ENCODE data around the gene KCNG4.
"Not testable (repeated sequence)": the region's sequence is repeated elsewhere in the genome, so short reads cannot be mapped to it uniquely, and the experiment has no call there.

KCNG4 gene

DNA sequence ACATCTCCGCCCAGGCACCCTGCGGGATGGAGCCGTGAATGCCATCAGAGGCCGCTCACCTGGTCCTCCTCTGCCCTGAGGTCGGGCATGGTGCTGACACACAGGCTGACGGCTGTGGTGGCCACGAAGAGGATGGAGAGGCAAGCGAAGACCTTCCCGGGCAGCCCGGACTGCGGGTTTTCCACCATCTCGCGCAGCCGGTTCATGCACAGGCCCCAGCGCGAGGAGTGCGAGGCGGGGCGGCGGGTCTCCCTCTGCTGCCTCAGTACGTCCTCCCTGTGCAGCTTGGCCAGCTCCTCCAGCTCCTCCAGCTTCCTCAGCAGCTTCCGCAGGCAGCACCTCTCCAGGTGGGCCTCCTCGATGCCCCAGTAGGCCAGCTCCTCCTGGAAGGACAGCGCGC, 3.1 kb downstream of the KCNG4 start:
- DNase-seq (ENCODE audit: low read depth in 1 of 2, low spot score in 1 of 2), result no peak

DNA sequence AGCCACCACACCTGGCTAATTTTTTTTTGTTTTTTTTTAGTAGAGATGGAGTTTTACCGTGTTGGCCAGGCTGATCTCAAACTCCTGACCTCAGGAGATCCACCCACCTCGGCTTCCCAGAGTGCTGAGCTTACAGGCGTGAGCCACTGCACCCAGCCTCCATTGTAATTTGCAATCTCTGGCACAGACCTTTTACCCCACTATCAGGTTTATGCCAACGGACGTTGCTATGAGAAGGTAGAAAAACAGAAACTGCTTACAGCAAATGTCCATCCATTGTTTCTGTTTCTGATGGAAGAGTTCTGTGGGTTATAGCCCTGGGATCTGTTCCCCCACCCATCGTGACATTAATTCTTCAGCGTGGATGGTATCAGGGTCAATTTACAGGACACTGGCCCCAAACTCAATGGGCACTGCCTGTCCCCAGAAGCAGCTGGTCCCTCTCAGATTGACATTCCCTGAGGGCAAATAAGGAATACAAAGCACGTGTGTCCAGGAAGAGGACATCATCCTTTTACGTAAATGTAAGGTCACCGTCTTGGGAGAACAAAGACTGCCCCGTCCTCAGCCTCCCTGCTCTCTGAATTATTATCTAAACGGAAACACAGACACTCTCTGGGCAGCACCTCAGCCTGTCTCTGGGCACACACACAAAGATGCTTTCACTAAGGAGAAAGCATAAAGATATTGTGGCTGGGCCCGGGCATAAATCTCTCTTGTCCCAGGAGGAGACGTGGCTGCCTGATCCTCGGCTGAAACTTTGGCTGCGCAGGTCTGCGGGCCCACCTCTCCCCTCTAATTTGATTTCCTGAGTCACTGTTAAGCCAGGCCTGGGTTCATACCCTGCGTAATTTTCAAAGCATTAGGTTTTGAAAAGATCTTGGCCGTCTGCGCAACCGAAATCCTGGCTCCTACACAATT, 5.2 kb downstream of the KCNG4 start:
- no peak for DNase-seq (ENCODE audit: low read depth in 1 of 2, low spot score in 1 of 2)

DNA sequence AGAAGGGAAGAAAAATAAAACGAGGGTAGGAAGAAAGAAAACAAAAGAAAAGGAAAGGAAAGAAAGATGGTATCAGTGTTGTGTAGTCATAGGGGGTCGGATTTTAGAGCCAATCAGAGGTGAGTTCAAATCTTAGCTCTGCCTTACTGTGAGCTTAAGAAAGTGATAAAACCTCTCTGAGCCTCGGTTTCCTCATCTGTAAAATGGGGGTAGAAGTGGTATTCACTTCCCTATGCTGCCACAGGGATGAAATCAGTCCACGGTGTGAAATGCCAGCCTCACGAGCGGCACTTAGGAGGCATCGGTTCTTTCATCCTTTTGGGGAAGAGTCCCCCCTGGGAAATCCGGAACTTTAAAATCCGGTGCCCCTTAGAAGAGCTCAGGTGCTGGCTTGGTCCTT, 6.1 kb downstream of the KCNG4 start:
- DNase-seq (ENCODE audit: low read depth in 1 of 2, low spot score in 1 of 2), result no peak

DNA sequence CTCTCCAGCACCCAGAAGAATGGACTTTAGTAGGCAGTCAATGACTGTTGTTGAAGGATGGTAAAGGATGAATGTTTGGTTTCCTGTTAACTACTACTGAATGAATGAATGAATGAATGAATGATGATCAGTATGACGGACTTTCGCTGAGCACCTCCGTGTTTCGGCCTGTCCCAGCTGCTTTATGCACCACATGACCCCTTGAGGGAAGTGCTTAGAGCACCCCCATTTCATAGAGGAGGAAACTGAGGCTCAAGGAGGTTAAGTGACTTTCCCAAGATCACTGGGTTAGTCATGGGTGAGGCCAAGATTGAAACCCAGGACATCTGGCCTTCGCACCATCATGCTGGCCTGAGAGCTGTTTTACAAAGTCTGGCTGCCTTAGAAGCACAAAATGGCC, 6.8 kb downstream of the KCNG4 start:
- no peak for DNase-seq (ENCODE audit: low read depth in 1 of 2, low spot score in 1 of 2)

DNA sequence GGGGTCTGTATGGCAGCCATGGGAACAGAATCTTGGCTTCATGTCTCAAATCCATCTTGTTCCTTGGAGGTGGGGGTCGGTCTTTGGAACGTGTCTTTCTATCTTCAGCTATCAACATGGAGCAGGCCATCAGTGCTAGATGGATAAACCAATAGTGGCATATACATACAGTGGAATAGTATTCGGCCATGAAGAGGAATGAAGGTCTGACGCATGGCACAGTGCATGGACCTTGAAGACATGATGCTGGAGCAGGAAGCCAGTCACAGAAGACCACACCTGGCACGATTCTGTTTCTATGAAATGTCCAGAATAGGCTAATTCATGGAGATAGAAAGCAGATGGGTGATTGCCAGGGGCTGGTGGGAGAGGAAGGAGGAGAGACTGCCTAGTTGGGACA, 7.8 kb downstream of the KCNG4 start:
- DNase-seq (ENCODE audit: low read depth in 1 of 2, low spot score in 1 of 2), result no peak

DNA sequence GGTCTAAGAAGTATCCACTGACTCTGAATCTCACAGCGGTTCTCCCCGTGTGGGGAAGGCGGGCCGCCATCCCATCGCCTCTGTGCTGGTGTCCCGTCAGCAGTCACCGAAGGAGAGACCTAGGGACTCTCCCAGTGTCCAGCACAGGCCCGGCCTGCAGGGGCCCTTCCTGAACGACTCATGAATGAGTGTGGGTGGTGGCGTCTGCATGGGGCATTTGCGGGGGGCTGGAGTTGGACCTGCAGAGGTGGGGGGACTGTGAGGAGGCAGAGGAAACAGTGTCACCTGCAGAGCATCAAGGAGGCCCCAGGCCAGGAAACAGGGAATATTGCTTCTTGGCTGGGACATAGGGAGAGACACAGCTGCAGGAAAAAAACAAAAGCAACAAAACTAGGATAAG, 10.3 kb downstream of the KCNG4 start:
- no peak for DNase-seq (ENCODE audit: low read depth in 1 of 2, low spot score in 1 of 2)

DNA sequence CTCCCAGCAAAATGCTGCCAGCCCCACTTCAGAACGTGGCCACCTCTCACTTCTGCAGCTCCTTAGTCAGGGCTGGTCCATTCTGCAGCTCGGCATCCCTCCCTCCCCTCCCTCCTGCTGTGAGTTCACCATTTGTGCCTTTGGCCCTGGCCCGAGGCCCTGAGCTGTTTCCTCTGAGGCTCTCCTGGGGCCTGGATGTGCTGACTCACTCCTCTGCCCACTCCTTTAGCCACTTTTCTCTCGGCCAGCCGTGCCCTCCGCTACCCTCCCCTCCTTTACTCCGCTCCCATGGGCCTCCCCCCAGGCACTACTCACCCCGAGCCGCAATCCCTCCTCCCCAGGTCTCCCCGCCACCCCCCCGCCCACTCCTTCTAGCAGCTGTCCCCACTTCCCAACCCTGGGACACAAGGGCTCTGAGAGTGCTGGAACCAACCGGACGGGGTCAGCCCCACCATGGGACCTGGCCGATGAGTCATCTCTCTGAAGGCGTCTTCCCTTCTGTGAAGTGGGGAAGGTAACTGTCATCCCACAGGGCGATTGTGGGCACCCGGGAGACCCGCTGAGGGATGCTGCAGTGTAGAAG, 11.5 kb downstream of the KCNG4 start:
- no peak for DNase-seq (ENCODE audit: low read depth in 1 of 2, low spot score in 1 of 2)

DNA sequence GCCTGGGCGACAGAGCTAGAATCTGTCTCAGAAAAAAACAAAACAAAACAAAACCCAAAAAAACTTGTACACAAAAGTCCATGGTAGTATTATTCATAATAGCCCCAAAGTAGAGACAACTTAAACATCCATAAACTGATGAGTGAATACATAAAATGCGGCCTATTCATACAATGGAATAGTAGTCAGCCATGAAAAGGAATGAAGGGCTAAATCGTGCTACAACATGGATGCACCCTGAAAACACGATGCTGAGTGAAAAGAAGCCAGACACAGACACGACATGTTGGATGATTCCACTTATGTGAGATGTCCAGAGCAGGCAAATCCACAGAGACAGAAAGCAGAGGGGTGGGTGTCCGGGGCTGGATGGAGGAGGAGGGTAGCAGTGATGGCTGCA, 12.3 kb downstream of the KCNG4 start:
- DNase-seq (ENCODE audit: low read depth in 1 of 2, low spot score in 1 of 2), result no peak

DNA sequence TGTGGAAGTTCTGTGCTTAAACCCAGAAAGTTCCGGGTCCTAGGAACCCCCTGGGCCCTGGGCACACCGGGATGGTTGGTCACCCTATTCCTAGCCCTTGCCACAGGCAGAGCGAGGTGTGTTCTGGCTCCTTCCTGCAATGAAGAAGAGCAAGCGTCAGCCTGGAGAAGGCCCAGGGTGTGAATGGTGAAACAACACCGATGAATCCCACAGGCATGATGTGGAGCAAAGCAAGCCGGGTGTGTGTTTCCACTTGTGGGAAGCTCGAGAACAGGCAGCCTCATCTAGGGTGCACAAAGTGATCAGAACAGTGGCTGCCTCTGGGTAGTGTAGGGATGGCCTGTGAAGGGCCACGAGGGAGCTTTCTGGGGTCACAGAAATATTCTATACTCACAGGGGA, 13.8 kb downstream of the KCNG4 start:
- no peak for DNase-seq (ENCODE audit: low read depth in 1 of 2, low spot score in 1 of 2)

DNA sequence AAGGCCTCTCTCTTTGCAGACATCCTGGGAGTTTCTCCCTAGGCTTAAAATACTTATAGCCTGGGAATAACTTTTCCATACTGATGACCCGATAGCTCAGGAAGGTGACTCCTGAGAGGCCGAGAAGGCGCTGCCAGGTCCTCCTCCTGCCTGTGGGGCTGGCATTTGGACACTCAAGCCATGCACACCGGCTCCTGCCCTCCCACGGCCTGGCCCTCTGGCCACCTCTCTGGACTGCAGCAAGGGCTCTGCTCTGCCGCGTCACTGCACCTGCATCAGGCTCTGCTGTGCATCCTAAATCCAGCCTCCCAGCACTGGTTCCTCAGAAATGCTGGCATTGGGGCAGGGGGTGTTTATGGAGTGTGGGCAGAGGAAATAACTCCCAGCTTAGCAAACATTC, 14.2 kb downstream of the KCNG4 start:
- DNase-seq (ENCODE audit: low read depth in 1 of 2, low spot score in 1 of 2), result no peak

DNA sequence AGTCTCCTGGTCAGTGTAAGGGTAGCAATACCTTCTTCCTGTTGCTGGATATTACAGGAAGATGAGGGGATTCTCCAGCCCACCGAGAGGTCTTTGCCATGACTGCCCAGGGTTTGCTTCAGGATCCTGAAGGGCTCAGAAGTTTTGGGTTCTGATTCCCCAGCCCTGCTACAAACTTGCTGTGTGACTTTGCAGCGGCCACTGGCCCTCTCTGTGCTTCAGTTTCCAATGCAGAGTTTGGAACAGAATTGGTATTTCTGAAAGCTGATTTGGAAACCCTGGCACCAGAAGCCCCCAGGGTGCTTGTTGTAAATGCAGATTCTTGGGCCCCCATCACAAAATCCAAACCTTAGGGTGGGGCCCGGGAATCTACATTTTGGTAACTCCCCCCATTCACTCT, 14.7 kb downstream of the KCNG4 start:
- DNase-seq (ENCODE audit: low read depth in 1 of 2, low spot score in 1 of 2), result no peak

DNA sequence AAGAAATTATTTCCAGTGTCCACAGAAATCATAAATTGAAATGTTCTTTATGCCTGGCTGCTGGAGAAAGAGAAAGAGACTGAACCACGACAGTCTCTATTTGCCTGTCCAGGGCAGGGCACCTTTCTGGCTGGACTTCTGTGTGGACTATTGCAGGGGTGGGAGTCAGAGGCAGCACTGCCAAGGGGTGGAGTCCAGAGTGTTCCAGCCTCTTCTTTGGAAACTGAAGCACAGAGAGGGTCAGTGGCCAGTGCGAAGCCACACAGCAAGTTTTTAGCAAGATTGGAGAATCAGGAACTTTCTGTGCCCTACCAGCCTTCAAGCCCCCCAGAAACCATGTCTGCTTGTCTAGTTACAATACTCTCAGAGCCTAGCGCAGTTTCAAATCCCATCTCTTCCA, 15.3 kb downstream of the KCNG4 start:
- no peak for DNase-seq (ENCODE audit: low read depth in 1 of 2, low spot score in 1 of 2)

DNA sequence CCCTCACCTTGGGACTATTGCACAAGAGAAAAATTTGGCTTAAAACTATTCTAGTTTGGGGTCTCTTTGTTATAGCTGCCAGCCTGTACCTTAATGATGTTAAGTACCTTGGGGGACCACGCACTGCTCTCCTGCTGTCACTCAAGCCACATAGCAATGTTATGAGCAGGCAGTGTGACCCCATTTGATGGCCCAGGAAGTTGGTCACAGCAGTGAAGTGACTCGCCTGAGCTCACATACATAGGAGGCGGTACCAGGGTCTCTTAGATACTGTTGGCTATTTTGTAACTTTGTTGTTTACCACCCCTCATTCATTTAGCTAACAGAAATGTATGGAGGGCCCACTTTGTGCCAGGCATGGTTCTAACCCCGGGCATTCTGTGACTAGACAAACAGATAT, 16.4 kb downstream of the KCNG4 start:
- DNase-seq (ENCODE audit: low read depth in 1 of 2, low spot score in 1 of 2), result no peak

DNA sequence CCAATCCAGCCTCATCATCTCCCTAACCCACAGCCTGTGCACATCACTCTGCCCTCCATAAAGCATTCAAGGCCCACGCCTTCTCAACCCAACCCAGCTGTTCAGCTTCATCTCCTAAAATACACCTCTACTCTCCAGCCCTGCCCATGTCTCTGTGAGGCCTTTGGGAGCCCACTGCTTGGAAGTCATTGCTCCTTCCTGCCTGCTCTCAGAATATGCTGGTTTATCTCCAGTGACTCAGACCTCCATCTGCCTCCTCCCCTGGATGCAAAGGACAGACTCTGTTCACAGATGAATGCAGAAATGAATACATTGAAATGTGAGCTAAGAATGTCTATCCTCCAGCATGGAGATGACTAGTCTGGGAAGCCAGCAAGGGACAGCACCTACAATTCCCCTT, 19.0 kb downstream of the KCNG4 start:
- no peak for DNase-seq (ENCODE audit: low read depth in 1 of 2, low spot score in 1 of 2)

DNA sequence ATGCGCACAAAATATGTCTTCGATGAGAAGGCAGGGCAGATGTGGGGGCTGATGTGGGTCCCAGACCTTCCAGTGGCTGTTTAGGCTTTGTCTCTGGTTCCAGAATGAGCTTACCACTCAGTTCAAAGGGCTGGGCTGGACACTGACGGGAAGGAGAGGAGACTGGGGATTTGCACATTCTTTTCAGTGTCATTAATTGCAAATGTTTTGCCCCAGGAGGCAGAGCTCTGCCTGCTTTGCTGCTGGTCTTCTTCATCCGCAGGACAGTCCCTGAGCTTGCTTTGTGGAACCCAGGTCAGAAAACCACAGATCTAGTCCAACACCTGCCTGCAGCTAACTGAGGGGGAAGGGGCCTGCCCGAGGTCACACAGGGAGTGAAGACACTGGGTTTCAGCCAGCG, 20.9 kb downstream of the KCNG4 start:
- no peak for DNase-seq (ENCODE audit: low read depth in 1 of 2, low spot score in 1 of 2)

DNA sequence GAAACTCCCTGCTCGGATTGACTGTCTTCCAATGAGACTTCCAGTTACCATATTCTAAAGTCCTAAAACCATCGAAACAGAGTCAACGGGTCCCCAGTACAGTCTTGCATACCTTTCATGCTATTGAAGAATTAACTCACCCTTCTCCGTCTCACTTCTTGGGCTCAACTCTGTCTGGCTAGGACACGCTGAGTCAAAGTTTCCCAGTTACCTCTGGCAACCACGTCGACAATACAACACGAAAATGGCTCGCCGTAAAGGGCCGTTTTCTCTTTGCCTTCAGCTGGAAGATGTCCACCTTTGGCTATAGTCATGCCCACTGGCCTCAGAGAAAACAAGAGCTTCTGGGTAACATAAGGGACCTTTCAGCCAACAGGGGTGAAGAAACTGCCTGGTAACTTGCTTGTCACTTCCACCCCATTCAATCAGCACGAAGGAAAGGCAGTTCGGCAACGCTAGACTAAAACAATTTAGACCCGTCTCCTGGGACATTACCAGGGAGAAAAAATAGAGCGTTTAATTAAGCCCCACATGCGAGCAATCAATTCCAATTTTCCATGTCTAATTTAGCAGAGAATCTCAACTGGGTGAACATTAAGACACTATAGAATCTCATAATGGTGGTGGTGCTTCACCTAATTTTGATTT, 21.5 kb downstream of the KCNG4 start:
- no peak for DNase-seq (ENCODE audit: low read depth in 1 of 2, low spot score in 1 of 2)

DNA sequence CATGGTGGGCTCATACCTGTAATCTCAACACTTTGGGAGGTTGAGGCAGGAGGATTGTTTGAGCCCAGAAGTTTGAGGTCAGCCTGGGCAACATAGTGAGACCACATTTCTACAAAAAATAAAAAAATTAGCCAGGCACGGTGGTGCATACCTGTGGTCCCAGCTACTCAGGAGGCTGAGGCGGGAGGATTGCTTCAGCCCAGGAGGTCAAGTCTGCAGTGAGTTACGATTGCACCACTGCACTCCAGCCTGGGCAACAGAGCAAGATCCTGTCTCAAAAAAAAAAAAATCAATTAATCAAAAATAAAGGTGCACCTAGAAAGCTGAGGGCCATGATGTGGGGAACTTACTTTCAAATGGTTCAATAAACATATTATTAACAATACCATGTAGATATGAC, 23.7 kb downstream of the KCNG4 start:
- not testable (repeated sequence) for DNase-seq (ENCODE audit: low read depth in 1 of 2, low spot score in 1 of 2)

DNA sequence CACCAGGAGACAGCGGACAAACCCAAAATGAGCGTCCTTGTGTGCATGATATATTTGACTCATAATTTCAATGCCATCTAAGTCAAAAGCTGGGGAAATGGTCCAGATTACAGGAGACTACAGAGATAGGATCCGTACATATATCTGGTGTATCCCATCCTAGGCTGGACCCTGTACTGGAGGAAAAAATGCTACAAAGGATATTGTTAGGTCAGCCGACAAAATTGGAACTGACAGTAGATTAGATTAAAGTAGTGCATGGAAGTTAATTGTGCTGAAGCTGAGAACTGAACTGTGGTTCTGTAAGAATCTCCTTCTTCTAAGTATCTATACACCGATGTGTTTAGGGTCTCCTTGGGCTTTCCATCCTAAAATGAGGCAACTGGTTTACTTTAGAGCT, 24.3 kb downstream of the KCNG4 start:
- DNase-seq (ENCODE audit: low read depth in 1 of 2, low spot score in 1 of 2), result no peak

DNA sequence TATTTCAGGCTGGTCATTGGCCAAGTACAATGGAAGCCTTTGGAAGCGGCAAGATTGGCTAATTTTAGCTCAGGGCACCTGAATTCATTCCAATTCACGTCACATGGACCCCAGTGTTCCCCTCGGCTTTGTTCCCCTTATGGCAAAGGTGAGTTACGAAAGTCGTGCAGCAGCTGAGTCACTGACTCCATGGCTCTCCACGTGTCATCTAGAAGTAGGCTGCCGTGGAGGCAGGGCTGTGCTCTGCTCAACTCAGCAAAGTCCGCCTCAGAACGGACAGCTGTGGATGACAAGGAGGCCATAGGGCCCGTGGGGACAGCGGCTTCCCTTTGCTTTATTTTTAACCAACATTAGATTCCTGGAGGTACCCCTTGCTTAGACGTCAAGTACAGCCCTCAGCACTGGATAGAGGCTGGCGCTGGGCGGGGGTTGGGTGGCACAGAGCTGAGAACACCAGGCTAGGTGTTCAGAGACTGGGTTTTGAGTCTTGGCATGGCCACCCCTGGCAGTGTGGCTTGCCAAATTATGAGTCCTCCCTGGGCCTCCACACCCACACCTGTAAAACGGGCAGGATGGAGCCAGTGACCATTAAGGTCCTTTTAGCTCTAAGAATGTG, 25.3 kb downstream of the KCNG4 start:
- no peak for DNase-seq (ENCODE audit: low read depth in 1 of 2, low spot score in 1 of 2)

DNA sequence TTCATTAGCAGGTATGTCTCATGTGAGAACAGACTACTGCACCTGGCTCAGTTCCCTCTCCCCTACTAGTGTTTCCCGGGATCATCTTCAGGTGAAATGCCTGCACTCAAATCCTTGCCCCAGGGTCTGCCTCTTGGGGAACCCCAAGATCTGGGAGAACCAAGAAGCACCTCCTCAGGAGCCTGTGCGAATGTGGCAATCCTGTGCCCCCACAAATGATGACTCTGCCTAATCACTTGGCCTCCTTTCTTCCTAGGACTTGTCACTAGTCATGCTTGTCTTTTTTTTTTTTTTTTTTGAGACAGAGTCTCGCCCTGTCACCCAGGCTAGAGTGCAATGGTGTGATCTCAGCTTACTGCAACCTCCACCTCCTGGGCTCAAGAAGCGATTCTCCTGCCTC, 27.2 kb downstream of the KCNG4 start:
- no peak for DNase-seq (ENCODE audit: low read depth in 1 of 2, low spot score in 1 of 2)

DNA sequence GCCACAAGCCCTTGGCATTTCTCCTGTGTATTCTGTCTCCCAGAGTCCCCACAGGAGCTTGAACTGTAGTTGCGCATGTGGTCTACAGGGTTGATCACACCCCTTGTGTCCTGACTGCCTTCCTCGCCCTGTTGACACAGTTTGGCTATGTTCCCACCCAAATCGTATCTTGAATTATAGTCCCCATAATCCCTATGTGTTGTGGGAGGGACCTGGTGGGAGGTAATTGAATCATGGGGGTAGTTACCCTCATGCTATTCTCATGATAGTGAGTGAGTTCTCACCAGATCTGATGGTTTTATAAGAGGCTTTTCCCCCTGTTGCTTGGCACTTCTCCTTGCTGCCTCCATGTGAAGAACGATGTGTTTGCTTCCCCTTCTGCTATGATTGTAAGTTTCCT, 27.7 kb downstream of the KCNG4 start:
- no peak for DNase-seq (ENCODE audit: low read depth in 1 of 2, low spot score in 1 of 2)

DNA sequence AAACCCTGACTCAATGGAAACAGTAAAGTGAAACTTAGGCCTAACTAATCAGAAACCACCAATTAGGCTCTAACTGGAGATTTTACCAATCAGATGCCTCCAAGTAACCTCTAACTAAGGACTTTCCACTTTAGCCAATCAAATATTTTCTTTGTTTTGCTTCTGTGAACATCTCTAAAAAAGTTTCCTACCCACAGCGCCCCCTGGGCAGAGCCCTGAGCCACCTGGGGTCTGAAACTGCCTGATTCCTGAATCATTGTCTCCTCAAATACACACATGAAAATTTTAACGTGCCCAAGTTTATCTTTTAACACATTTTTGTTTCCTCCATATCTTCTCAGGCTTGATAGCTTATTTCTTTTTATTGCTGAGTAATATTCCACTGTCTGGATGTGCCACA, 29.8 kb downstream of the KCNG4 start:
- DNase-seq (ENCODE audit: low read depth in 1 of 2, low spot score in 1 of 2), result no peak
